ENCODE measurements around the gene RAB33B. TPM values are rescaled to one million over a fixed set of nuclear protein-coding genes. Genes with fewer than 3 reads are reported as not detected.
"Not testable (repeated sequence)": the region's sequence is repeated elsewhere in the genome, so short reads cannot be mapped to it uniquely, and the experiment has no call there.

Gene RAB33B
- total RNA-seq, 1 donor from 2014 or later: 10.1 TPM

DNA sequence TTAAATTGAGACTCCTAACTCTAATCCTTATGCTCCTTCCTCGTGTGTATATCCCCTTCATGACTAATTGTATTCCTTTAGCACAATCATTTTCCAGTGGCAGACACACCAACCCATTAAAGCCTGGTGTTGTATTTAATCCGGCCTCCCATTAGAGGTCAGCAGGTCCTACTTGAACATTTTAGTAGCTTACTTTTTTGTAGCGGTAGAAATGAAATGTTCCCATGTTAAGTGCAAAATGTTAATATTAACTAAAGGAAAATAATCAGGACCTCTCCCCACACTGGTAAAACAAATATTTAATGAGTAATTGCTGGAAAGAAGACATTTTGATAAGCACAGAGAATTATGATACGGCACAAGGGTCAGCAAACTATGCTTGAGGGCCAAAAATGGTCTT is 3.4 kb downstream of the RAB33B start:
- H3K27ac ChIP-seq: no peak overlapping the region
- no peaks in the 10 kb centered on the region for H3K9me3 ChIP-seq
- H3K27me3 ChIP-seq: no peaks in the 10 kb centered on the region
- DNase-seq (ENCODE audit: extremely low spot score in 2 of 2): no peak
- peaks cover 61% of the 10 kb centered on the region for H3K4me1 ChIP-seq
- intact Hi-C loops (cut with DNase I): no loop called here
- H3K4me3 ChIP-seq: no peak overlapping the region
- H3K36me3 ChIP-seq: no peaks in the 10 kb centered on the region
- no peak for TF ChIP-seq POLR2AphosphoS5 (IDR thresholded peaks at IDR 0.05; ENCODE audit: insufficient read depth in 1 of 2, low read depth in 1 of 2)
- TF ChIP-seq POLR2A (IDR thresholded peaks at IDR 0.05): no peak
- TF ChIP-seq, protein P1, sequence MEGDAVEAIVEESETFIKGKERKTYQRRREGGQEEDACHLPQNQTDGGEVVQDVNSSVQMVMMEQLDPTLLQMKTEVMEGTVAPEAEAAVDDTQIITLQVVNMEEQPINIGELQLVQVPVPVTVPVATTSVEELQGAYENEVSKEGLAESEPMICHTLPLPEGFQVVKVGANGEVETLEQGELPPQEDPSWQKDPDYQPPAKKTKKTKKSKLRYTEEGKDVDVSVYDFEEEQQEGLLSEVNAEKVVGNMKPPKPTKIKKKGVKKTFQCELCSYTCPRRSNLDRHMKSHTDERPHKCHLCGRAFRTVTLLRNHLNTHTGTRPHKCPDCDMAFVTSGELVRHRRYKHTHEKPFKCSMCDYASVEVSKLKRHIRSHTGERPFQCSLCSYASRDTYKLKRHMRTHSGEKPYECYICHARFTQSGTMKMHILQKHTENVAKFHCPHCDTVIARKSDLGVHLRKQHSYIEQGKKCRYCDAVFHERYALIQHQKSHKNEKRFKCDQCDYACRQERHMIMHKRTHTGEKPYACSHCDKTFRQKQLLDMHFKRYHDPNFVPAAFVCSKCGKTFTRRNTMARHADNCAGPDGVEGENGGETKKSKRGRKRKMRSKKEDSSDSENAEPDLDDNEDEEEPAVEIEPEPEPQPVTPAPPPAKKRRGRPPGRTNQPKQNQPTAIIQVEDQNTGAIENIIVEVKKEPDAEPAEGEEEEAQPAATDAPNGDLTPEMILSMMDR (IDR thresholded peaks at IDR 0.05): no peak

GRCh38 chr4:139458543-139458942 is 4.6 kb downstream of the RAB33B start:
- TF ChIP-seq POLR2A (IDR thresholded peaks at IDR 0.05) (no peak), POLR2AphosphoS5 (IDR thresholded peaks at IDR 0.05; ENCODE audit: insufficient read depth in 1 of 2, low read depth in 1 of 2) (no peak)
- TF ChIP-seq, protein P1 (IDR thresholded peaks at IDR 0.05): no peak
- no peak overlapping the region for H3K27ac ChIP-seq
- no peak overlapping the region for H3K4me3 ChIP-seq
- no peaks in the 10 kb centered on the region for H3K36me3 ChIP-seq
- no peaks in the 10 kb centered on the region for H3K9me3 ChIP-seq
- no peaks in the 10 kb centered on the region for H3K27me3 ChIP-seq
- DNase-seq (ENCODE audit: extremely low spot score in 2 of 2): no peak
- peaks cover 54% of the 10 kb centered on the region for H3K4me1 ChIP-seq
- intact Hi-C loops (cut with DNase I): no loop called here

DNA sequence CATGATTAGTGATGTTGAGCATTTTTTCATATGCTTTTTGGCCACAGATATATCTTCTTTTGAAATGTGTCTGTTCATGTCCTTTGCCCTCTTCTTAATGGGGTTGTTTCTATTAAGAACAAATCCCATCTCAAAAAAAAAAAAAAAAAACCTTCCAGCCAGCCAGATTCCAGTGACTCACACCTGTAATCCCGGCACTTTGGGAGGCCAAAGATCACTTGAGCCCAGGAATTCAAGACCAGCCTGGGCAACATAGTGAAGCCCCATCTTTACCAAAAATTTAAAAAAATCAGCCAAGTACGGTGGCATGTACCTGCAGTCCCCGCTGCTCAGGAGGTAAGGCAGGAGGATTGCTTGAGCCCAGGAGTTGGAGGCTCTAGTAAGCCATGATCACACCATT is 5.1 kb downstream of the RAB33B start:
- TF ChIP-seq POLR2AphosphoS5 (IDR thresholded peaks at IDR 0.05; ENCODE audit: insufficient read depth in 1 of 2, low read depth in 1 of 2) (no peak), POLR2A (IDR thresholded peaks at IDR 0.05) (no peak)
- TF ChIP-seq, protein P1 (IDR thresholded peaks at IDR 0.05): no peak
- Histone ChIP-seq H3K27ac (no peak overlapping the region), H3K4me3 (no peak overlapping the region), H3K36me3 (no peaks in the 10 kb centered on the region), H3K27me3 (no peaks in the 10 kb centered on the region), H3K4me1 (peaks cover 54% of the 10 kb centered on the region), H3K9me3 (no peaks in the 10 kb centered on the region)
- intact Hi-C loops (cut with DNase I): no loop called here
- no peak for DNase-seq (ENCODE audit: extremely low spot score in 2 of 2)

DNA sequence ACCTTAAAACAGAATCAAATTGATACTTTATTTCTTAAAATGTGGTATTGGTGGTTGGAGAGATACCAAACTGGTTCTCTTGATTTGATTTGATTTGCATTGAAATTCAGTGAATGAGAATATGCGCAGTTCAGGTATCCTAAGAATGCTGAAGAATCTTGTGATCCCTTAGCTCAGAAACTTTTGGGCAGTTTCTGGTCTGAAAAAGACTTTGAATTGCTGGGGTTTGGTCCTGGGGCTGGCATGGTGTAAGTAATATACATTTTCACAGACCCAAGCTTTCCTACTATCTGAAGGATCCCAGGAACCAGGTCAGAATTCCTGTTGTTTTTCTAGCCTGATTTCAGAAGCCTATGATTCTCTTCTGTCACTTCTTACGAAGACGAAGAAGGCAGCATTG is 6.6 kb downstream of the RAB33B start:
- intact Hi-C loops (cut with DNase I): no loop called here
- Histone ChIP-seq H3K4me1 (peaks cover 45% of the 10 kb centered on the region), H3K4me3 (no peak overlapping the region), H3K36me3 (no peaks in the 10 kb centered on the region), H3K27me3 (no peaks in the 10 kb centered on the region), H3K9me3 (no peaks in the 10 kb centered on the region), H3K27ac (no peak overlapping the region)
- TF ChIP-seq, protein P1 (IDR thresholded peaks at IDR 0.05): no peak
- TF ChIP-seq POLR2AphosphoS5 (IDR thresholded peaks at IDR 0.05; ENCODE audit: insufficient read depth in 1 of 2, low read depth in 1 of 2) (no peak), POLR2A (IDR thresholded peaks at IDR 0.05) (no peak)
- DNase-seq (ENCODE audit: extremely low spot score in 2 of 2): no peak

DNA sequence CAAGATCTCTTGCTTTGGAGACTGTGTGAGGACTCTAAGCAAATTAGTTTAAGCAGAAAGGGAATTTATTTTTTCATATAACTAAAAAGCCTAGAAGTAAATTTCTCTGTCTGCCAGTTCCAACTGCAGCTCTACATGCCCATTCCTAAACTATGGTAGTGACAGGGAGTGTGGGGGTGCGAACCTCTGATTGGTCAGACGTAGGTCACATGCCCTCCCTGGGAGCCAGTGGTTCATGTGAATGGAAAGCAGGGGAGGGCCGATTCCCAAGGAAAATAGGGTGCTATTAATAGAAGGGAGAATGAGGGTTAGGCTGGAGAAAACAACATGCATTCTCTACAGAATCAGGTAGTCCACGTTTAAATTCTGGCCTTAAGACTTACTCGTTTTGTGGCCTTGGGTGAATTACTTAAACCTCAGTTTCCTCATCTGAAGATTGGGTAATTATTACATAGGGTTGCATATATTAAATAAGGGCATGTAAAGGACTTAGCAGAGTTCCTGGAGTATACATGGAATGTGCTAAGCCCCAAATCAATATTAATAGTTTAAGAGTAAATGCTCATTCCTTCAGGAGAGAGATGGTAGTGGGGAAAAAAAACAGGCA is 7.2 kb downstream of the RAB33B start:
- Histone ChIP-seq H3K36me3 (no peaks in the 10 kb centered on the region), H3K9me3 (no peaks in the 10 kb centered on the region), H3K4me1 (peaks cover 39% of the 10 kb centered on the region), H3K27ac (no peak overlapping the region), H3K27me3 (no peaks in the 10 kb centered on the region), H3K4me3 (no peak overlapping the region)
- no peak for DNase-seq (ENCODE audit: extremely low spot score in 2 of 2)
- TF ChIP-seq POLR2AphosphoS5 (IDR thresholded peaks at IDR 0.05; ENCODE audit: insufficient read depth in 1 of 2, low read depth in 1 of 2): no peak
- TF ChIP-seq, protein P1 (IDR thresholded peaks at IDR 0.05): no peak
- TF ChIP-seq POLR2A (IDR thresholded peaks at IDR 0.05): no peak
- intact Hi-C loops (cut with DNase I): no loop called here

DNA sequence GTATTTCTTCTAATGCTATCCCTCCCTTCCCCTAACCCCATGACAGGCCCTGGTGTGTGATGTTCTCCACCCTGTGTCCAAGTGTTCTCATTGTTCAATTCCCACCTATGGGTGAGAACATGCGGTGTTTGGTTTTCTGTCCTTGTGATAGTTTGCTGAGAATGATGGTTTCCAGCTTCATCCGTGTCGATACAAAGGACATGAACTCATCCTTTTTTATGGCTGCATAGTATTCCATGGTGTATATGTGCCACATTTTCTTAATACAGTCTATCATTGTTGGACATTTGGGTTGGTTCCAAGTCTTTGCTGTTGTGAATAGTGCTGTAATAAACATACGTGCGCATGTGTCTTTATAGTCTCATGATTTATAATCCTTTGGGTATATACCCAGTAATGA is 10.6 kb downstream of the RAB33B start:
- not testable (repeated sequence) for H3K36me3 ChIP-seq

More for the DNA sequence above, 10.6 kb downstream of the RAB33B start:
- H3K9me3 ChIP-seq; H3K27me3 ChIP-seq; intact Hi-C loops (cut with DNase I); DNase-seq (ENCODE audit: extremely low spot score in 2 of 2); H3K4me3 ChIP-seq; H3K4me1 ChIP-seq; H3K27ac ChIP-seq: not testable (repeated sequence)

All from vagina (tissue), 2 donors.